Pulmonary artery endothelial cell (primary cell): ENCODE data around the gene NCAPD2. TPM values are rescaled to one million over a fixed set of nuclear protein-coding genes. Genes with fewer than 3 reads are reported as not detected.
"Not testable (repeated sequence)": the region's sequence is repeated elsewhere in the genome, so short reads cannot be mapped to it uniquely, and the experiment has no call there.

ENCODE experiments used
- DNase-seq: peaks from one replicate; pipeline ENCODE4 v3.0.0-alpha.2; 2011; ENCODE audit warnings: low read depth, low spot score
- total RNA-seq: library from RNA; depleted of rRNA; stranded (reverse); fragments of >200 nt; gene quantifications from 2 replicates; pipeline ENCODE4 v1.2.3, GENCODE V29; 2014

The NCAPD2 gene
- total RNA-seq, 1 donor from 2014 or later = 48.6 TPM

- no peak for DNase-seq
Measured at GRCh38 chr12:6464531-6464930, 29.4 kb upstream of the NCAPD2 start.

- DNase-seq = peak; percentile 37
Measured at GRCh38 chr12:6465467-6466183, 28.3 kb upstream of the NCAPD2 start.

- DNase-seq = no peak
Measured at GRCh38 chr12:6466184-6466573, 27.7 kb upstream of the NCAPD2 start.

- DNase-seq = not testable (repeated sequence)
Measured at GRCh38 chr12:6466751-6467150, 27.2 kb upstream of the NCAPD2 start.

GRCh38 chr12:6467571-6468282 is 26.2 kb upstream of the NCAPD2 start:
- not testable (repeated sequence) for DNase-seq

GRCh38 chr12:6468283-6468575 is 25.7 kb upstream of the NCAPD2 start:
- DNase-seq = no peak

- DNase-seq = no peak
Measured at GRCh38 chr12:6469092-6469491, 24.8 kb upstream of the NCAPD2 start.

GRCh38 chr12:6469609-6470374 is 24.1 kb upstream of the NCAPD2 start:
- DNase-seq = no peak

- DNase-seq = peak; percentile 87
Measured at GRCh38 chr12:6470375-6471163, 23.3 kb upstream of the NCAPD2 start, which contains the start of gene VAMP1. VAMP1 (minus strand) TSS chr12:6470677; CDS start chr12:6470531, 146 bp downstream.

GRCh38 chr12:6471989-6472360 is 21.9 kb upstream of the NCAPD2 start:
- DNase-seq = no peak

GRCh38 chr12:6472491-6472890 is 21.4 kb upstream of the NCAPD2 start:
- DNase-seq = no peak

- DNase-seq = not testable (repeated sequence)
Measured at GRCh38 chr12:6475233-6475975, 18.5 kb upstream of the NCAPD2 start.

- DNase-seq = no peak
Measured at GRCh38 chr12:6476489-6476888, 17.4 kb upstream of the NCAPD2 start.

GRCh38 chr12:6477601-6478377 is 16.1 kb upstream of the NCAPD2 start:
- not testable (repeated sequence) for DNase-seq

- DNase-seq = no peak
Measured at GRCh38 chr12:6478416-6478815, 15.5 kb upstream of the NCAPD2 start.

- DNase-seq = no peak
Measured at GRCh38 chr12:6488240-6488639, 5.7 kb upstream of the NCAPD2 start.

GRCh38 chr12:6489449-6489848 is 4.5 kb upstream of the NCAPD2 start:
- DNase-seq = no peak

- DNase-seq = not testable (repeated sequence)
Measured at GRCh38 chr12:6490673-6491072, 3.2 kb upstream of the NCAPD2 start.

GRCh38 chr12:6492838-6493496 is 935 bp upstream of the NCAPD2 start, which contains the start of gene MRPL51:
MRPL51 (minus strand) TSS chr12:6493262; CDS start chr12:6493136, 126 bp downstream.
- peak; percentile 72 for DNase-seq
